ENCODE data around the gene EFCAB5. TPM values are rescaled to one million over a fixed set of nuclear protein-coding genes. Genes with fewer than 3 reads are reported as not detected.
A peak's percentile ranks its signal among the peaks of the same experiment; 100 is the strongest.
"Not testable (repeated sequence)": the region's sequence is repeated elsewhere in the genome, so short reads cannot be mapped to it uniquely, and the experiment has no call there.

EFCAB5 gene
- total and polyA plus RNA-seq, 2 donors from 2014 or later: 1.4 TPM; not detected in 1

DNA sequence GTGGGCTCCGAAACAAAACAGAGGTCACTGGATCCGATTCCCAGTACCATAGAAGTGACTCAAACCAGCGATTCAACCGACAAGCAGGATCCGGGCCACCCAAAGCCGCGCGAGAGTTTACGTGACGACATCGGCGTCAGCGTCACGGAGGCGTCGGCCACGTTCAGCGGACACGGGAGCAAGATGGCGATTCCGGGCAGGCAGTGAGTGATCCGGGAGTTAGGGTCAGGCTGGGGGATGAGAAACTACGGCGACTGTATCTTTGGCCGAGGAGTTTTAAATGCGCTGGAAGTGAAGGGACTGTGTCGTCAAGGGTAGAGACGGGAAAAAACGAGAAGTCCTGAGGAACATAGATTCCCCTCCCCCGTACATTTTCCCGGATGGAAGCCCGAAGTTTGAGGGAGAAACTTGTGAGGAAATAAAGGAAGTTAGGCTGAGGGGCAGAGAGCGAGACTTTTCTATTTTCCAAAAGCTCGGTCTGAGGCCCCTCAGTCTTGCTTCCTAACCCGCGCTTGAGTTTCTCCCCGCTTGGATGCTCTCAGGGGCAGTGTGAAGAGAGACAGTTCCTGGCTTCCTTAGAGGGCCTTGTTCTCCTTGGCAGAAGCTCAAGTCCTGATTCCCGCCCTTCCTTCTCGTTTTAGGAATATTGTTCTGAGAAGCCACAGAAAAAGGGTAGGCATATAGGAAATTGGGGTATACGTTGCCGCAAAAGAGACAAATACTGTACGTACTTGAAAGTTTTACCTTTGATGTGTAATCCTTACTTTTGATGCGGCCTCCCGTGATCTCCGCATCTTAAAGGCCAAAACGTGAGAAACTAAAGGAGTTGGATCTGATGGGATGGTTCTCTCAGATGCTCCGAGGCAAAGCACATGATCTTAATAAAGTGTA, 175.5 kb downstream of the EFCAB5 start, which contains the start of gene NSRP1:
Gene NSRP1, plus strand, starts transcription at position 156 of the 891 bp plus-strand sequence. Its CDS starts 28 bp downstream, at position 184.
- Histone ChIP-seq H3K4me1 (ENCODE audit: control insufficient read depth in 2 of 3, insufficient read depth in 2 of 3, low read depth in 1 of 3, low read length in 3 of 3) (peaks cover 0 to 7% (median 4%) of the 10 kb centered on the region in 3 donors), H3K27ac (ENCODE audit: low read depth in 2 of 2, low read length in 2 of 2) (peak within 1 kb of the TSS; percentile 97 to 98), H3K9ac (ENCODE audit: low read length in 3 of 3) (peak within 1 kb of the TSS; percentile 92 to 99 (median 99)), H3K36me3 (ENCODE audit: control insufficient read depth in 2 of 3, insufficient read depth in 3 of 3, low read length in 3 of 3) (no peaks in the 10 kb centered on the region), H3K4me3 (ENCODE audit: low read length in 3 of 3) (peak within 1 kb of the TSS; percentile 93 to 99 (median 94)), H3K27me3 (ENCODE audit: control insufficient read depth, insufficient read depth, low read length) (no peaks in the 10 kb centered on the region), H3K9me3 (ENCODE audit: control insufficient read depth in 2 of 3, insufficient read depth in 1 of 3, low read length in 3 of 3) (no peaks in the 10 kb centered on the region)
- peak; percentile 38 for FAIRE-seq
- peak; percentile 96 to 99 (median 97) for DNase-seq
- TF ChIP-seq CTCF (IDR thresholded peaks at IDR 0.05; ENCODE audit: borderline replicate concordance, extremely low read depth, insufficient read depth): no peak
- intact Hi-C loops (cut with DNase I): no loop called here

DNA sequence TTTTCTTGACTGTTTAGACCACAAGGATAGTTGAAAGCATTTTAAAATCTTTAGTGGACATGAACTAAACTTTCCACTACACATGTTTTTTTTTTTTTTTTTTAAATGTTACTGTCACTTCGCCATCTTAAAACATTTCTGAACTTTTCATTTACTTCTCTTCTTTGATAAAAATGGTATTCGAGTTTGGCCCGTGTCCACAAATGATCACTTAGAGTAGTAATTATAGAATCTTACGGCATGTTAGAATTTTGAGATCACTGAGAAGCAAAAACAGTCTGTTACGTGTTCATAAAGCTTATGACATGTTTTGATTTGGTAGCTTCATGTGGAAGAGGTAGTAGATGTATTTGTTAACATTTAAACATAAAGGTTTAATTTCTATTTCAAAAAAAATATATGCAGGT, 176.2 kb downstream of the EFCAB5 start:
- Histone ChIP-seq H3K4me3 (ENCODE audit: low read length in 3 of 3) (peak overlapping the region; percentile 93 to 99 (median 94)), H3K27ac (ENCODE audit: low read depth in 2 of 2, low read length in 2 of 2) (peak overlapping the region in 1 of 2 donors; percentile 98), H3K36me3 (ENCODE audit: control insufficient read depth in 2 of 3, insufficient read depth in 3 of 3, low read length in 3 of 3) (no peaks in the 10 kb centered on the region), H3K27me3 (ENCODE audit: control insufficient read depth, insufficient read depth, low read length) (no peaks in the 10 kb centered on the region), H3K9ac (ENCODE audit: low read length in 3 of 3) (peak overlapping the region; percentile 92 to 99 (median 99)), H3K4me1 (ENCODE audit: control insufficient read depth in 2 of 3, insufficient read depth in 2 of 3, low read depth in 1 of 3, low read length in 3 of 3) (peaks cover 0 to 7% (median 4%) of the 10 kb centered on the region in 3 donors), H3K9me3 (ENCODE audit: control insufficient read depth in 2 of 3, insufficient read depth in 1 of 3, low read length in 3 of 3) (no peaks in the 10 kb centered on the region)
- TF ChIP-seq CTCF (IDR thresholded peaks at IDR 0.05; ENCODE audit: borderline replicate concordance, extremely low read depth, insufficient read depth): no peak
- FAIRE-seq (peak; percentile 25), DNase-seq (peak in 1 of 5 donors; percentile 40)
- intact Hi-C loops (cut with DNase I): no loop called here

DNA sequence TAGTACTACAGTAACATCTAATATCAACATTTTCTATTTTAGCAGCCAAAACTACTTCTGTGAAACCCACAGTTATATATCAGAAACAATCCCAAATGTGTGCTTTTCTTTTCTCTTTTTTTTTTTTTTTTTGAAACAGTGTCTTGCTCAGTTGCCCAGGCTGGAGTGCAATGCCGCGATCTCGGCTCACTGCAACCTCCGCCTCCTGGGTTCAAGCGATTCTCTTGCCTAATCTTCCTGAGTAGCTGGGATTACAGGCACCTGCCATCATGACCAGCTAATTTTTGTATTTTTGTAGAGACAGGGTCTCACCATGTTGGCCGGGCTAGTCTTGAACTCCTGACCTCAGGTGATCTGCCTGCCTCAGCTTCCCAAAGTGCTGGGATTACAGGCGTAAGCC, 177.2 kb downstream of the EFCAB5 start:
- FAIRE-seq; intact Hi-C loops (cut with DNase I): not testable (repeated sequence)

GRCh38 chr17:30124273-30124796, 182.9 kb downstream of the EFCAB5 start:
- no peak for DNase-seq
- H3K27ac ChIP-seq (ENCODE audit: low read depth in 2 of 2, low read length in 2 of 2): no peak overlapping the region
- peaks cover 0 to 3% (median 0%) of the 10 kb centered on the region in 3 donors for H3K36me3 ChIP-seq (ENCODE audit: control insufficient read depth in 2 of 3, insufficient read depth in 3 of 3, low read length in 3 of 3)
- H3K4me3 ChIP-seq (ENCODE audit: low read length in 3 of 3): no peak overlapping the region
- FAIRE-seq: no peak
- H3K4me1 ChIP-seq (ENCODE audit: control insufficient read depth in 2 of 3, insufficient read depth in 2 of 3, low read depth in 1 of 3, low read length in 3 of 3): no peaks in the 10 kb centered on the region
- no peaks in the 10 kb centered on the region for H3K27me3 ChIP-seq (ENCODE audit: control insufficient read depth, insufficient read depth, low read length)
- intact Hi-C loops (cut with DNase I): no loop called here
- TF ChIP-seq CTCF (IDR thresholded peaks at IDR 0.05; ENCODE audit: borderline replicate concordance, extremely low read depth, insufficient read depth): no peak
- no peaks in the 10 kb centered on the region for H3K9me3 ChIP-seq (ENCODE audit: control insufficient read depth in 2 of 3, insufficient read depth in 1 of 3, low read length in 3 of 3)
- no peak overlapping the region for H3K9ac ChIP-seq (ENCODE audit: low read length in 3 of 3)

More for the DNA sequence above, 177.2 kb downstream of the EFCAB5 start:
- H3K27ac ChIP-seq (ENCODE audit: low read depth in 2 of 2, low read length in 2 of 2); H3K9me3 ChIP-seq (ENCODE audit: control insufficient read depth in 2 of 3, insufficient read depth in 1 of 3, low read length in 3 of 3); H3K4me1 ChIP-seq (ENCODE audit: control insufficient read depth in 2 of 3, insufficient read depth in 2 of 3, low read depth in 1 of 3, low read length in 3 of 3); DNase-seq; H3K27me3 ChIP-seq (ENCODE audit: control insufficient read depth, insufficient read depth, low read length); H3K36me3 ChIP-seq (ENCODE audit: control insufficient read depth in 2 of 3, insufficient read depth in 3 of 3, low read length in 3 of 3); H3K4me3 ChIP-seq (ENCODE audit: low read length in 3 of 3): not testable (repeated sequence)
- H3K9ac ChIP-seq (ENCODE audit: low read length in 3 of 3): peak overlapping the region in 1 of 3 donors; percentile 99
